K562 (cell line): ENCODE measurements around the gene PPM1L. TPM values are rescaled to one million over a fixed set of nuclear protein-coding genes. Genes with fewer than 3 reads are reported as not detected.

Experiments
- CCNT2 ChIP-seq: IDR thresholded peaks from 2 replicates; pipeline ENCODE4 v1.6.1; 2011; ENCODE audit warnings: borderline replicate concordance, low read depth, mild to moderate bottlenecking, moderate library complexity, mixed read lengths, low read length; ENCODE audit not compliant: insufficient read length; ENCODE audit errors: extremely low read depth
- KLF10 ChIP-seq: fragments of 250-450 bp; sonication (Bioruptor Pico); IDR thresholded peaks from 2 replicates; pipeline ENCODE4 v1.6.1; 2021; ENCODE audit warnings: matching md5 sums
- SNIP1 ChIP-seq: fragments of 450-650 bp; IDR thresholded peaks from 2 replicates; pipeline ENCODE4 v1.7.1; 2017; ENCODE audit warnings: low read depth, mild to moderate bottlenecking
- TCF3 ChIP-seq: sonication (generic); formaldehyde crosslinking; IDR thresholded peaks from 2 replicates; pipeline ENCODE4 v1.4.0; 2020; ENCODE audit warnings: mild to moderate bottlenecking, missing genetic modification reagents
- XRCC3 ChIP-seq: fragments of 450-650 bp; IDR thresholded peaks from 2 replicates; pipeline ENCODE4 v1.6.1; 2017; ENCODE audit warnings: mild to moderate bottlenecking, moderate library complexity
- XRCC4 ChIP-seq: IDR thresholded peaks from one replicate; pipeline ENCODE4 v1.6.1; 2011; ENCODE audit not compliant: insufficient read depth, insufficient read length; ENCODE audit errors: extremely low read depth
- polyA plus RNA-seq, 8 experiments: library from polyadenylated mRNA; depleted of rRNA in 4 of 8; stranded (reverse) in 5 of 8; unstranded in 3 of 8; fragments of >200 nt; fragmentation: Nextera tagmentation in 2 of 8; fragmentation: Illumina TruSeq in 1 of 8; extraction: Ambion mirVana in 2 of 8; extraction: Trizol in 1 of 8; gene quantifications; 2 replicates each; pipeline versions ENCODE4 v1.2.1 to v1.2.3, GENCODE V29; 2011 to 2014; ENCODE audit warnings: inconsistent platforms in 1 of 8, missing spikeins in 1 of 8
- total RNA-seq, 7 experiments: library from RNA; depleted of rRNA in 6 of 7; stranded (reverse); fragments of >200 nt in 6 of 7; fragmentation: Illumina TruSeq in 2 of 7; extraction: Trizol in 2 of 7; gene quantifications; 2 replicates each; pipeline versions ENCODE4 v1.2.1 to v1.2.3, GENCODE V29; 2011 to 2021; ENCODE audit warnings: low replicate concordance in 1 of 7
- TF ChIP-seq, protein P1 (sequence below): sonication (generic); formaldehyde crosslinking; IDR thresholded peaks from 2 replicates; pipeline ENCODE4 v1.8.0; 2022; ENCODE audit warnings: missing genetic modification reagents, mild to moderate bottlenecking, borderline replicate concordance
- TF ChIP-seq, protein P2 (sequence below): fragments of 250-450 bp; sonication (Bioruptor Pico); IDR thresholded peaks from 2 replicates; pipeline ENCODE4 v1.9.0; 2021; ENCODE audit warnings: mild to moderate bottlenecking
- TF ChIP-seq, protein P3 (sequence below): fragments of 150-350 bp; IDR thresholded peaks from 2 replicates; pipeline ENCODE4 v1.6.1; 2014; ENCODE audit warnings: low read depth, mild to moderate bottlenecking, low read length, borderline replicate concordance

The PPM1L gene
- total and polyA plus RNA-seq, 9 of the 15 experiments (the other 6 are each of a cell fraction or from before 2014, with no cell fraction given) = 0.01 to 0.41 (median 0.14) TPM

DNA sequence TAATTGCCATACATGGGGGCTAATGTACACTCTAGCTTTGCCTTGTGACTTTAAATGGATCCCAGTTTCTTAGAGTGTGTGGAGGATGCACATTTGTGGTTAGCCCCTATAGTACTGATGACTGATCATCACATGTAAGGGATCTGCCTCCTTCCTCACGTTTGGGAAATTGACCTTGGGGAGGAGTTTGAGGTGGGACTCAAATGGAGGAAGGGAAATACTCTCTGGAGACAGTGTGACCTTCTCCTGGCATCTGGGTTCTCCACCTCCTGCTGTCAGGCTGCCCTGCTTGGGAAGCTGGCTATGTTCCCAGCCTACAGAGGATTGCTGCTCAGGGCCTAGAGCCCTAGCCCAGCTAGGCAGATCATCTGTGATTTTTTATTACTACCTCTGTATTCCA lies 48.7 kb downstream of the PPM1L start (continued):
- TF ChIP-seq, protein P1, sequence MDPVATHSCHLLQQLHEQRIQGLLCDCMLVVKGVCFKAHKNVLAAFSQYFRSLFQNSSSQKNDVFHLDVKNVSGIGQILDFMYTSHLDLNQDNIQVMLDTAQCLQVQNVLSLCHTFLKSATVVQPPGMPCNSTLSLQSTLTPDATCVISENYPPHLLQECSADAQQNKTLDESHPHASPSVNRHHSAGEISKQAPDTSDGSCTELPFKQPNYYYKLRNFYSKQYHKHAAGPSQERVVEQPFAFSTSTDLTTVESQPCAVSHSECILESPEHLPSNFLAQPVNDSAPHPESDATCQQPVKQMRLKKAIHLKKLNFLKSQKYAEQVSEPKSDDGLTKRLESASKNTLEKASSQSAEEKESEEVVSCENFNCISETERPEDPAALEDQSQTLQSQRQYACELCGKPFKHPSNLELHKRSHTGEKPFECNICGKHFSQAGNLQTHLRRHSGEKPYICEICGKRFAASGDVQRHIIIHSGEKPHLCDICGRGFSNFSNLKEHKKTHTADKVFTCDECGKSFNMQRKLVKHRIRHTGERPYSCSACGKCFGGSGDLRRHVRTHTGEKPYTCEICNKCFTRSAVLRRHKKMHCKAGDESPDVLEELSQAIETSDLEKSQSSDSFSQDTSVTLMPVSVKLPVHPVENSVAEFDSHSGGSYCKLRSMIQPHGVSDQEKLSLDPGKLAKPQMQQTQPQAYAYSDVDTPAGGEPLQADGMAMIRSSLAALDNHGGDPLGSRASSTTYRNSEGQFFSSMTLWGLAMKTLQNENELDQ = no peak
- TF ChIP-seq SNIP1 (no peak), XRCC3 (no peak), TCF3 (CRISPR knock-in tag) (no peak), KLF10 (CRISPR knock-in tag) (no peak), XRCC4 (no peak), CCNT2 (no peak)
- TF ChIP-seq, protein P2, sequence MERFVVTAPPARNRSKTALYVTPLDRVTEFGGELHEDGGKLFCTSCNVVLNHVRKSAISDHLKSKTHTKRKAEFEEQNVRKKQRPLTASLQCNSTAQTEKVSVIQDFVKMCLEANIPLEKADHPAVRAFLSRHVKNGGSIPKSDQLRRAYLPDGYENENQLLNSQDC = no peak
- TF ChIP-seq, protein P3, sequence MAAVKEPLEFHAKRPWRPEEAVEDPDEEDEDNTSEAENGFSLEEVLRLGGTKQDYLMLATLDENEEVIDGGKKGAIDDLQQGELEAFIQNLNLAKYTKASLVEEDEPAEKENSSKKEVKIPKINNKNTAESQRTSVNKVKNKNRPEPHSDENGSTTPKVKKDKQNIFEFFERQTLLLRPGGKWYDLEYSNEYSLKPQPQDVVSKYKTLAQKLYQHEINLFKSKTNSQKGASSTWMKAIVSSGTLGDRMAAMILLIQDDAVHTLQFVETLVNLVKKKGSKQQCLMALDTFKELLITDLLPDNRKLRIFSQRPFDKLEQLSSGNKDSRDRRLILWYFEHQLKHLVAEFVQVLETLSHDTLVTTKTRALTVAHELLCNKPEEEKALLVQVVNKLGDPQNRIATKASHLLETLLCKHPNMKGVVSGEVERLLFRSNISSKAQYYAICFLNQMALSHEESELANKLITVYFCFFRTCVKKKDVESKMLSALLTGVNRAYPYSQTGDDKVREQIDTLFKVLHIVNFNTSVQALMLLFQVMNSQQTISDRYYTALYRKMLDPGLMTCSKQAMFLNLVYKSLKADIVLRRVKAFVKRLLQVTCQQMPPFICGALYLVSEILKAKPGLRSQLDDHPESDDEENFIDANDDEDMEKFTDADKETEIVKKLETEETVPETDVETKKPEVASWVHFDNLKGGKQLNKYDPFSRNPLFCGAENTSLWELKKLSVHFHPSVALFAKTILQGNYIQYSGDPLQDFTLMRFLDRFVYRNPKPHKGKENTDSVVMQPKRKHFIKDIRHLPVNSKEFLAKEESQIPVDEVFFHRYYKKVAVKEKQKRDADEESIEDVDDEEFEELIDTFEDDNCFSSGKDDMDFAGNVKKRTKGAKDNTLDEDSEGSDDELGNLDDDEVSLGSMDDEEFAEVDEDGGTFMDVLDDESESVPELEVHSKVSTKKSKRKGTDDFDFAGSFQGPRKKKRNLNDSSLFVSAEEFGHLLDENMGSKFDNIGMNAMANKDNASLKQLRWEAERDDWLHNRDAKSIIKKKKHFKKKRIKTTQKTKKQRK = no peak
